VCaP (cell line): ENCODE measurements around the gene AP3M1.

Source experiments
- H3K27ac ChIP-seq: fragments of 450-650 bp; 2 replicates; pipeline ENCODE4 v1.5.1; 2017
- TF ChIP-seq, protein P1 (sequence below): fragments of 450-650 bp; conservative IDR thresholded peaks from 2 replicates; pipeline ENCODE4 v1.5.1; 2017; ENCODE audit warnings: mild to moderate bottlenecking, moderate library complexity

AP3M1 gene

DNA sequence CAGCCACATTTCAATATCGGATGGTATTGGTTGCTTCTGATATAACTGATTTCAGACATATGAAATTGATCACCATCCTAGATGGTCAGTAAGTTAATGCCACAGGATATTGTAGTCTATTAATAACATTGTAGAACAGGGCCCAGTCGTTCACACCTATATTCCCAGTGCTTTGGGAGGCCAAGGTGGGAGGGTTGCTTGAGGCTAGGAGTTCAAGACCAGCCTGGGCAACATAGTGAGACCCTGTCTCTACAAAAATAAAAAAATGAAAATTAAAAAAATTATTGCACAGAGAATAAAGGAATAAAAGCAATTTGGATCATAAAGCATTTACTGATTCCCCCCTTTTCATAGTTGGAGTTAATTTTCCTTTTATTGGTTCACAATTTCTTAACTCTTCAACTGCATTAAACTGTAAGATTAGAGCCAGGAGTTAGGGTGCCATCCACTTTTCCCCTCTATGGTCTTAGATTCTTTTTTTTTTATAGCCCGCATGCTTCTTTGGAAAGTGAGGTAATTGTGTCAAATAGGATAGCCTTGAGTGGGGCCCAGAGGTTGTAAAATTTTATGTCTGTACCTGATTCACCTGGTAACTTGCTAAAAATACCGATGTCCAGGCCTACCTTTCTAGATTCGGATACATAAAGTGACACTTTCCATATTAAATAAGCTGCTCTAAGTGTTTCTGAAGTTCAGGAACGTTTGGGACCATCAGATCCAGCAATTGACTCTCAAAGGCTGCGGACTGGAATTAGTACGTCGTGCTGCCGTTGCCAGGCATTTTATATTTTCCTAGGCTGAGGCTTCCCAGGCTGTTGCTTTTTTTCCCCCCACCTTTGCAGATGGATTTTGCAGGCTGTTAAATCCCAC, 25.1 kb upstream of the AP3M1 start:
- TF ChIP-seq, protein P1, sequence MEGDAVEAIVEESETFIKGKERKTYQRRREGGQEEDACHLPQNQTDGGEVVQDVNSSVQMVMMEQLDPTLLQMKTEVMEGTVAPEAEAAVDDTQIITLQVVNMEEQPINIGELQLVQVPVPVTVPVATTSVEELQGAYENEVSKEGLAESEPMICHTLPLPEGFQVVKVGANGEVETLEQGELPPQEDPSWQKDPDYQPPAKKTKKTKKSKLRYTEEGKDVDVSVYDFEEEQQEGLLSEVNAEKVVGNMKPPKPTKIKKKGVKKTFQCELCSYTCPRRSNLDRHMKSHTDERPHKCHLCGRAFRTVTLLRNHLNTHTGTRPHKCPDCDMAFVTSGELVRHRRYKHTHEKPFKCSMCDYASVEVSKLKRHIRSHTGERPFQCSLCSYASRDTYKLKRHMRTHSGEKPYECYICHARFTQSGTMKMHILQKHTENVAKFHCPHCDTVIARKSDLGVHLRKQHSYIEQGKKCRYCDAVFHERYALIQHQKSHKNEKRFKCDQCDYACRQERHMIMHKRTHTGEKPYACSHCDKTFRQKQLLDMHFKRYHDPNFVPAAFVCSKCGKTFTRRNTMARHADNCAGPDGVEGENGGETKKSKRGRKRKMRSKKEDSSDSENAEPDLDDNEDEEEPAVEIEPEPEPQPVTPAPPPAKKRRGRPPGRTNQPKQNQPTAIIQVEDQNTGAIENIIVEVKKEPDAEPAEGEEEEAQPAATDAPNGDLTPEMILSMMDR, result no peak
- peak overlapping the region; percentile 93 for H3K27ac ChIP-seq

DNA sequence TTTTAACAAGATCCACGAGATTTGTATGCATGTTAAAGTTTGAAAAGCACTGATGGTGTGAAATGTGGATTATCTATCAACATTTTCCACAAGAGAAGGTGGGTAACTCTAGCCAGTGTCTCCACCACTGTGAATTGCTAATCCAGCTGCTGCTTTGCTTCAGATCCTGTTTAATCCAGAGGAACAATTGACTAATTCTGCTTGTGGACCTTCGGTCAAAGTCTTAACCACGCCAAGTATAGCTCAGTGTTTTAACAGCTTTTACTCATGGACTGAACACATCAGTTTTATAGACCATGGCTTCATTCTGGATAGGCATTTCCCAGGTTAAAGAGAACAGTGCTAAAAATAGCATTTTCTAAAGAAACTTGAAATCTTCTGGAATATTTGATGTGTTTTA, 23.9 kb upstream of the AP3M1 start:
- TF ChIP-seq, protein P1, result no peak
- peak overlapping the region; percentile 93 for H3K27ac ChIP-seq

DNA sequence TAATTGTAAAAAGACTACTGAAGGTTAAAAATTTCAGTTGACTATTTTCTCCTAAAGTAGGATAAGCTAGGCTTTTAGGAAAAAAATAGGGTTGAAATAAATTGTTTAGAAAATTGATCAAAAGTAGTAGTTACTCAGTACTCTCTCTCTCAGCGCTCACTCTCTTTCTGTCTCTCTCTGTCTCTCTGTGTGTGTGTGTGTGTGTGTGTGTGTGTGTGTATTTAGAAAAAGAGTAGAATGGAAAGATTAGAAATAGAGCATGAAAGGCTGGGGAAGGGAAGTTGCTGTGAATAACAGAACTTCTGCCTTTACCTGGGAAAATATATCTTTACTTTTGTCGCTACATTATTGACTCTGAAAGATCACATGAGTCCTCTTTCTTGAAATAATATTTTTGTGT, 21.0 kb upstream of the AP3M1 start:
- no peak overlapping the region for H3K27ac ChIP-seq
- TF ChIP-seq, protein P1, result no peak

DNA sequence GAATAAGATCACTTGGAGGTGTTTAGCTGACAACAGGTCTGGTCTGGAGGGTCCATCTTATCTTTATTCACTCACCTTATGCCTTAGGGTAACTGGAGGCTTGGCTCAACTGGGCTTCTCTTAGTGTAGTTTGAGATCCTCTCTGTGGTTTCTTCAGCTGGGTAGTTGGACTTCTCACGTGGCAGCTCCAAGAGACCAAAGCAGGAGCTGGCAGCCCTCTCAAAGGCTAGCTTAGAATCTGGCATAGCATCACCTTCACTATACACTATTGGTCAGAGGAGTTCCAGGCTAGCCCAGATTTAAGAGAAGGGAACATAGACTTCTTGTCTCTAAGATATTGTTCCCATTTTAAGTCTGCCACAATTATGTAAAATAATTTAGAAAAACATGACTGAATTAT, 16.8 kb upstream of the AP3M1 start:
- H3K27ac ChIP-seq, result no peak overlapping the region

DNA sequence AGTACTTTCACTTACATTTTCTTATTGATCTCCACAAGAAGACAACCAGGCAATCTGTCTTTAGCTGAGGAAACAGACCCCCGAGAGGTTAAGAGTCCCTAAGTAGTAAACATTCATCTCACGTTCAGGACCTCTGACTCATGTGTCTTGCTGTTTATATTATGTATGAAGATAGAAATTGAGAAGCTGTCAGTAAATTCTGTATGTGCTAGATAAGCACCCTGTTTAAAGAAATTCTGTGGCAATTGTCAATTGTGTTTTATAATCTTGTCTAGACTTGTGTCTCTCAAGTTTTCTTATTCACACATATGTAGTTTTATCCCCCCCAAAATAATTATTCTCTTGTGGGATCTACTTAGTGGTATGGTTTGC, 14.9 kb upstream of the AP3M1 start:
- H3K27ac ChIP-seq, result no peak overlapping the region
- TF ChIP-seq, protein P1, result no peak

More for the DNA sequence above, 16.8 kb upstream of the AP3M1 start:
- TF ChIP-seq, protein P1, result no peak

DNA sequence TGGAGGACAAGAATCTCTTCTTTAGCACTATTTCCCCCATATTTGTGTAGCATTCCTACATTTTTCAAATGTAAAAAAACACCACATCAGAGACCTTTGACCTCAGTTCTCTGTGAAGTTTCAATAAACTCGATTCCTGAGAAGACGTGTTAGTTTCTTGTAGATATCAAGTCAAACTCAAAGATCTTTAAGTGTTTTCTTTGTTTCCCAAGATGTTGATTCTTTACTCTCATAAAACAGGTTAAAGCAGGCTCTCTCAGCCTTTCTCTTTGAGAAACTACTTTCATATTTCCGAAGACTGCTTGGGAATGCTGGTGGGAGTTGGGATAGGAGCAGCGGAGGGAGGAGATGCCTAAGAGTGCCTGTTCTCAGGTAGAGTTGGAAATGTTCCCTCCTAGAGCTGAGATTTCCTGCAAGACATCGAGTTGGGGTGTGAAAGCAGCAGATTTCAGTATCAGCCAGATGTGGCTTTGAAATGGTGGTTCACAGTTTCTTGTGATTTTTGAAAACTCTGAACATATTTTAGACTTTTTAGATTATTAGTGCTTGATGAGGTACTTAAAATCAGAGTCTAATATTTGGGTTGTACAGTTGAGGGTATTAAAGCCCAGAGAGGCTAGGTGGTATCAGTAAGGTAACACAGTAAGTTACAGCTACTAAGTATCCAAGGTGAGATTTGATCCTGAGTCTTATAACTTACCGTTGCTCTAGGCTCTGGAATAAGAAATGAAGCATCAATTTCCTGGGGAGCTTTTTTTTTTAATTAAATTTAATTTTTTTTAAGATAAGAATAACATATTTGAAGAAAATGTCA, 14.3 kb upstream of the AP3M1 start:
- TF ChIP-seq, protein P1, result no peak
- H3K27ac ChIP-seq, result peak overlapping the region; percentile 21; the same call in 1 of the 2 replicates

DNA sequence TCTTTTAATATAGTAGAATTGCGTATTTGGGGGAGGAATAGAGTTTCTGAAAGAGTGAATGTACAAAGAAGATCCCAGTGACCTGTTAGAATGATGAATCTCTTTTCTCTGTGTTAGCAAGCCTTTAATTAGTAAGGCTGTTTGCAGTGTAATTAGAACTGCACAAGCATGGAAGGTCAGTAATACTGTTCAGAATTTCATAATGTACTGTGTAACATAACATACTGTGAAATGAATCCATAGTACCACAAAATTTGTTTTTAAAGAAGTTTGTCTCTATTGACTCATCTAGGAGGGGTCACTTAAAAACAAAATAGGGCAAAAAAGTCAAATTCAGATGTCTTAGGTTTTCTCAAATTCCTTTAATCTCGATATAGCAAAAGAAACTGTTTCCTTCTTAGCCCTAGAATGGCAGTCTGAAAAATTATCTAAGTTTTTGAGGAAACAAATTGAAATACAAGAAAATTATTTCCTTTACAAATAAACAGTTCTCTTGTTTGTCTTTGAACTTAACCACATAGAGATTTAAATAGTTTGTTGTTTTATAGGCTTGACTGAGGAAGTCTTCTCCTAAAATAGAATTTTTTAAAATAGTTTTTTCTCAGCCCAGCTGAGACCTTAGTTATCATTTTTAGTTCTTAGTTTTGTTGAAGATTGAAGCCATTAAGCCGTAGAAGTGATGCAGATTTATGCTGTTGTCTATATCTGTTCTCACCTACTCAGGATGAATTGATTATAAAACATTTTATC, 12.9 kb upstream of the AP3M1 start:
- no peak overlapping the region for H3K27ac ChIP-seq
- TF ChIP-seq, protein P1, result no peak
